HepG2 (cell line): ENCODE results near the gene SLC34A3. TPM values are rescaled to one million over a fixed set of nuclear protein-coding genes. Genes with fewer than 3 reads are reported as not detected.

Source experiments
- ARID5B ChIP-seq: IDR thresholded peaks from 2 replicates; pipeline ENCODE4 v1.4.0; 2020; ENCODE audit warnings: mild to moderate bottlenecking, missing genetic modification reagents
- DZIP1 ChIP-seq: sonication (generic); formaldehyde crosslinking; IDR thresholded peaks from 2 replicates; pipeline ENCODE4 v1.5.0; 2020; ENCODE audit warnings: mild to moderate bottlenecking, missing genetic modification reagents
- HHEX ChIP-seq: IDR thresholded peaks from 2 replicates; pipeline ENCODE4 v1.6.1; 2016; ENCODE audit warnings: control low read depth
- IRX3 ChIP-seq: sonication (generic); formaldehyde crosslinking; IDR thresholded peaks from 2 replicates; pipeline ENCODE4 v1.8.1; 2023; ENCODE audit warnings: mild to moderate bottlenecking, low read depth, missing genetic modification reagents, borderline replicate concordance
- KAT8 ChIP-seq: IDR thresholded peaks from 2 replicates; pipeline ENCODE4 v1.6.1; 2016; ENCODE audit warnings: missing genetic modification reagents, missing compliant biosample characterization
- LCORL ChIP-seq, 2 experiments: fragments of 450-650 bp in 1 of 2; sonication (generic) in 1 of 2; formaldehyde crosslinking in 1 of 2; IDR thresholded peaks; 2 replicates each; pipeline versions ENCODE4 v1.5.0 to v1.6.1; 2017 to 2020; ENCODE audit warnings: antibody characterized with exemption in 1 of 2, missing genetic modification reagents in 1 of 2
- MYNN ChIP-seq: sonication (generic); formaldehyde crosslinking; IDR thresholded peaks from 2 replicates; pipeline ENCODE4 v1.4.0; 2020; ENCODE audit warnings: mild to moderate bottlenecking, low read depth, missing genetic modification reagents
- NFKB2 ChIP-seq: sonication (generic); formaldehyde crosslinking; IDR thresholded peaks from 2 replicates; pipeline ENCODE4 v1.4.0; 2020; ENCODE audit warnings: missing genetic modification reagents, borderline replicate concordance
- PAX8 ChIP-seq: sonication (generic); formaldehyde crosslinking; IDR thresholded peaks from 2 replicates; pipeline ENCODE4 v1.8.0; 2022; ENCODE audit warnings: mild to moderate bottlenecking, missing genetic modification reagents, borderline replicate concordance
- RFX1 ChIP-seq: fragments of 450-650 bp; IDR thresholded peaks from 2 replicates; pipeline ENCODE4 v1.6.1; 2017
- SETDB1 ChIP-seq: sonication (generic); formaldehyde crosslinking; IDR thresholded peaks from 2 replicates; pipeline ENCODE4 v1.5.1; 2020; ENCODE audit warnings: missing genetic modification reagents, mild to moderate bottlenecking, borderline replicate concordance
- ZEB1 ChIP-seq: IDR thresholded peaks from 2 replicates; pipeline ENCODE4 v1.6.1; 2012; ENCODE audit warnings: mild to moderate bottlenecking, low read depth, inconsistent platforms; ENCODE audit not compliant: insufficient replicate concordance
- ZFP82 ChIP-seq: sonication (generic); formaldehyde crosslinking; IDR thresholded peaks from 2 replicates; pipeline ENCODE4 v1.5.1; 2020; ENCODE audit warnings: mild to moderate bottlenecking, missing genetic modification reagents, borderline replicate concordance
- ZHX1 ChIP-seq: sonication (generic); formaldehyde crosslinking; IDR thresholded peaks from 2 replicates; pipeline ENCODE4 v1.8.1; 2022; ENCODE audit warnings: low read depth, mild to moderate bottlenecking, missing genetic modification reagents
- ZNF564 ChIP-seq: sonication (generic); formaldehyde crosslinking; IDR thresholded peaks from 2 replicates; pipeline ENCODE4 v1.8.1; 2023; ENCODE audit warnings: mild to moderate bottlenecking, missing genetic modification reagents
- ZNF678 ChIP-seq: sonication (generic); formaldehyde crosslinking; IDR thresholded peaks from 2 replicates; pipeline ENCODE4 v1.4.0; 2020; ENCODE audit warnings: mild to moderate bottlenecking, missing genetic modification reagents
- ZNF737 ChIP-seq: sonication (generic); formaldehyde crosslinking; IDR thresholded peaks from 2 replicates; pipeline ENCODE4 v1.5.0; 2020; ENCODE audit warnings: missing genetic modification reagents, mild to moderate bottlenecking, borderline replicate concordance
- polyA plus RNA-seq, 8 experiments: library from polyadenylated mRNA; depleted of rRNA in 3 of 8; stranded (reverse) in 7 of 8; unstranded in 1 of 8; fragments of >200 nt; fragmentation: Illumina TruSeq in 4 of 8; extraction: Trizol in 4 of 8; gene quantifications; 2 replicates each; pipeline versions ENCODE4 v1.2.1 to v1.2.3, GENCODE V29; 2011 to 2016; ENCODE audit warnings: low read depth in 4 of 8, missing spikeins in 1 of 8, mixed read lengths in 1 of 8; ENCODE audit not compliant: insufficient read depth in 1 of 8
- total RNA-seq, 5 experiments: library from RNA; depleted of rRNA; stranded (reverse); fragments of >200 nt; fragmentation: Illumina TruSeq; extraction: Trizol; gene quantifications; 2 replicates each; pipeline ENCODE4 v1.2.3, GENCODE V29; 2016; ENCODE audit warnings: low read depth in 1 of 5
- TF ChIP-seq, protein P1 (sequence below), 2 experiments: sonication (generic) in 1 of 2; formaldehyde crosslinking in 1 of 2; IDR thresholded peaks; 2 replicates each; pipeline versions ENCODE4 v1.4.0 to v1.6.1; 2018 to 2020; ENCODE audit warnings: missing genetic modification reagents in 2 of 2, borderline replicate concordance in 1 of 2, low read depth in 1 of 2, mild to moderate bottlenecking in 1 of 2, missing biosample characterization in 1 of 2

SLC34A3 gene
- total and polyA plus RNA-seq, 2 of the 13 experiments (the other 11 are each of a cell fraction or from before 2014, with no cell fraction given): 0.07 to 1.0 TPM

DNA sequence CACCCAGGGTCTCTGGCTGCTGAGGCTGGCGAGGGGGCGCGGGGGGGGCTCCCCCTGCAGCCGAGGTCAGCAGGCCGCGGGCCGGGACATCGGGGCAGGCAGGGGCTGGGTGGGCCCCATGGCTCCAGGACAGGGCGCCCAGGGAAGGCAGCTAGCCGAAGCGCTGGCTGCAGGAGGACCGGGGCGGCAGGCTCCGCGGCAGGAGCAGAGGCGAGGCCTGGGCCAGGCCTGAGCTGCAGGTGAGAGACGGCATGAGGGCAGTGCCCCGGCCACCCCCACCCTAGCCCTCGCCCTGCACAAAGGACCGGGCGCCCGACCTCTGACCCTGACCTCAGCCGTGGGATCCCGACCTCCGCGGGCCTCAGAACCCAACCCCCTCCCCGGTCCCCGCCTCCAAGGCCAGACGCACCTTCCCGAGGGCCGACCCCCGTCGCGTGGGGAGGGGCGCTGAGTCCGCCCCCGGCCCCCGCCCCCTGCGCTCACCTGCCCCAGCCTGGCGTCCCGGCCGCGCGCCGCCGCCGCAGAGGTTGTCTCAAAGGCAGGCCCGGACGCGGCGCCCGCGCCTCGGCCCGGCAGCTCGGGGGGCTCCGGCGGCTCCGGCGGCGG lies 9.1 kb upstream of the SLC34A3 start (continued):
- TF ChIP-seq ZHX1 (CRISPR knock-in tag) (0 out of 2 replicates have a peak, but pooled peaks have one; percentile 18), ARID5B (CRISPR knock-in tag) (peak; percentile 16; the same call in 1 of the 2 replicates), LCORL (IDR thresholded peaks at IDR 0.05) (no peak), LCORL (CRISPR knock-in tag; IDR thresholded peaks at IDR 0.05) (peak; percentile 29; the same call in 1 of the 2 replicates), RFX1 (no peak), ZFP82 (CRISPR knock-in tag) (peak; percentile 53; the same call in 1 of the 2 replicates), HHEX (no peak), ZNF564 (CRISPR knock-in tag) (no peak), ZNF678 (CRISPR knock-in tag) (no peak), SETDB1 (CRISPR knock-in tag) (no peak), ZNF737 (no peak), NFKB2 (CRISPR knock-in tag) (no peak), KAT8 (no peak), IRX3 (CRISPR knock-in tag) (no peak), ZEB1 (no peak), DZIP1 (CRISPR knock-in tag) (no peak), PAX8 (CRISPR knock-in tag) (no peak), MYNN (CRISPR knock-in tag) (no peak)
- TF ChIP-seq, protein P1, sequence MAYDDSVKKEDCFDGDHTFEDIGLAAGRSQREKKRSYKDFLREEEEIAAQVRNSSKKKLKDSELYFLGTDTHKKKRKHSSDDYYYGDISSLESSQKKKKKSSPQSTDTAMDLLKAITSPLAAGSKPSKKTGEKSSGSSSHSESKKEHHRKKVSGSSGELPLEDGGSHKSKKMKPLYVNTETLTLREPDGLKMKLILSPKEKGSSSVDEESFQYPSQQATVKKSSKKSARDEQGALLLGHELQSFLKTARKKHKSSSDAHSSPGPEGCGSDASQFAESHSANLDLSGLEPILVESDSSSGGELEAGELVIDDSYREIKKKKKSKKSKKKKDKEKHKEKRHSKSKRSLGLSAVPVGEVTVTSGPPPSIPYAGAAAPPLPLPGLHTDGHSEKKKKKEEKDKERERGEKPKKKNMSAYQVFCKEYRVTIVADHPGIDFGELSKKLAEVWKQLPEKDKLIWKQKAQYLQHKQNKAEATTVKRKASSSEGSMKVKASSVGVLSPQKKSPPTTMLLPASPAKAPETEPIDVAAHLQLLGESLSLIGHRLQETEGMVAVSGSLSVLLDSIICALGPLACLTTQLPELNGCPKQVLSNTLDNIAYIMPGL (CRISPR knock-in tag; IDR thresholded peaks at IDR 0.05; ENCODE audit: borderline replicate concordance in 1 of 2, low read depth in 1 of 2): no peak
